GM18870 (cell line): ENCODE results near the gene CYP4F12.

Experiments
- ATAC-seq: cut with Tn5 transposase; IDR thresholded peaks from one replicate; pipeline ENCODE4 v1.9.1; 2021; ENCODE audit warnings: moderate library complexity; ENCODE audit not compliant: unreplicated experiment

The CYP4F12 gene

GRCh38 chr19:15672580-15673175 lies at the start of gene CYP4F12:
Gene CYP4F12, plus strand, starts transcription at chr19:15673087. Its CDS starts 443 bp downstream, at chr19:15673530.
- ATAC-seq, result no peak

DNA sequence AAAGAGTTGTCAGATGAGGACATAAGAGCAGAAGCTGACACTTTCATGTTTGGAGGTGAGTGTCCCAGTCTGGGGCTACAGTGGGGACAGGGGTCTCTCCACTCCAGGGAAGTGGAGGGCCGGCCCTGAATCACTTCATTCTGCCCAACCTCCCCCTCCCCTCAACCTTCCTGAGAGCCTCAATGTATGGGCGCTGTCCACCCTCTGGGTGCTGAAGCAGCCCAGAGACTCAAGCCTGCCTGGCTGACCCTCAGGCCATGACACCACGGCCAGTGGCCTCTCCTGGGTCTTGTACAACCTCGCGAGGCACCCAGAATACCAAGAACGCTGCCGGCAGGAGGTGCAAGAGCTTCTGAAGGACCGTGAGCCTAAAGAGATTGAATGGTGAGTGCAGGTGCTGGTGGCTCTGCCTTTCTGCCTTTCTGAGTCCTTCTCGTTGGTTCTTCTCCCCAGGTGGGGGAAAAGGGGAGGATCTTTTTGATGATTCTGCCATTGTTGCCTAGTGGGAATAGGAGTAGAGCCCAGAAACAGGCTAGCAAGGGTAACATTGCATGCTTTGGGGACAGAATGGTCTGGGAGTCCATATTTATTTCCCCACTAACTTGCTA lies 49.1 kb upstream of the CYP4F12 start:
- no peak for ATAC-seq

DNA sequence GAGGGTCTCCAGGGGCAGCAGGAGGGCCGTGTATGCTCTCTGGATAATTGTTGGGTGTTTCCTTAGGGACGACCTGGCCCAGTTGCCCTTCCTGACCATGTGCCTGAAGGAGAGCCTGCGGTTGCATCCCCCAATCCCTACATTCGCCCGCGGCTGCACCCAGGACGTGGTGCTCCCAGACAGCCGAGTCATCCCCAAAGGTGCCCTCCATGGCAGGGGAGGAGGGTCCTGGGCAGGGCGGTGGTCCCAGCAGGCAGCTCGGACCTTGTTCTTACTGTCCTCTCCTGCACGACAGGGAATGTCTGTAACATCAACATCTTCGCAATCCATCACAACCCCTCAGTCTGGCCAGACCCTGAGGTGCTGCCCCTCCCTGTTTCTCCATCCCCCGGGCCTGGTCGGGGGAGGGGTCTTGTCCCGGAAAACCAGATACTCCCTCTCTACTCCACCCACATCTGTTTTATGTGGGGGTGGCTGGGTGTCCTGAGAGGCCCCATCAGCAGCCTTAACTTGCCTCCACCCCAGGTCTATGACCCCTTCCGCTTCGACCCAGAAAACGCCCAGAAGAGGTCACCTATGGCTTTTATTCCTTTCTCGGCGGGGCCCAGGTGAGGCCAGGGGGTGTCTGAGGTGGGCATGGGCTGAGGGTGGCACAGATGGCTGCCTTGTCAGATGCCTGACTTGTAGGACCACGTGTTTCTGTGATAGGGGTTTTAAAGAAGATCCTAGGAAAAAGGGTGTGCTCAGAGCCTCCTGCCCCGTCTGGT lies 44.5 kb upstream of the CYP4F12 start:
- ATAC-seq, result no peak

- no peak for ATAC-seq
Observed at GRCh38 chr19:15629003-15629880, 43.6 kb upstream of the CYP4F12 start.

GRCh38 chr19:15631817-15632216 lies 41.1 kb upstream of the CYP4F12 start:
- no peak for ATAC-seq

DNA sequence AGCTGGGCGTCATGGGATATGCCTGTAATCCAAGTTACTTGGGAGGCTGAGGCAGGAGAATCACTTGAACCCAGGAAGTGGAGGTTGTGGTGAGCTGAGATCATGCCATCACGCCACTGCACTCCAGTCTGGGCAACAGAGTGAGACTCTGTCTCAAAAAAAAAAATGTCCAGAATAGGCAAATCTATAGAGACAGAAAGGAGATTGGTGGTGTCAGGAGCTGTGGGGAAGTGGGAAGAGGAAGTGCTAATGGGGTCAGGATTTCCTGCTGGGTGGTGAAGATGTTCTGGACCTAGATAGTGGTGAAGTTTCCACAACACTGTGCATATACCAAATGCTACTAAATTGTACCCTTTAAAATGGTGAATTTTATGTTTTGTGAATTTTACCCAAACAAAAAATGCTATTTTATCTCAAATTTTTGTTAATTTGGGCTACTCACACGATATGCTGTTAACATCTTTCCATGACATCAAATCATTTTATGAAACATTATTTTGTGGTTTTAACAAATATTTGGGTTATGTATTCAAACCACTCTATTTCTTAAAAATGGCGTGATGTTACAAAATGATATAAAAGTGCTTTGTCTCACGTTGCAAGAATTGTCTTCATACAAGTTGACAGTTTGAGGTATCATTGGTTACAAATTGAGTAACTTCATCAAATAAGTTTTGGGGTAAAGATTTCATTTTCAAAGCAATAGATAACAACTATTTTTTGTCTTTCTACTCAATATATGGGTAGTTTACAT lies 39.6 kb upstream of the CYP4F12 start:
- ATAC-seq, result no peak

- no peak for ATAC-seq
Observed at GRCh38 chr19:15634105-15634504, 38.8 kb upstream of the CYP4F12 start.

- ATAC-seq, result no peak
Observed at GRCh38 chr19:15635016-15635805, 37.7 kb upstream of the CYP4F12 start.

GRCh38 chr19:15636026-15636425 lies 36.9 kb upstream of the CYP4F12 start:
- ATAC-seq, result no peak

GRCh38 chr19:15639596-15639995 lies 33.3 kb upstream of the CYP4F12 start:
- no peak for ATAC-seq

GRCh38 chr19:15640294-15640903 lies 32.5 kb upstream of the CYP4F12 start, which contains the start of gene CYP4F3:
Gene CYP4F3, plus strand, starts transcription at chr19:15640897. Its CDS starts 519 bp downstream, at chr19:15641416.
- ATAC-seq, result no peak

DNA sequence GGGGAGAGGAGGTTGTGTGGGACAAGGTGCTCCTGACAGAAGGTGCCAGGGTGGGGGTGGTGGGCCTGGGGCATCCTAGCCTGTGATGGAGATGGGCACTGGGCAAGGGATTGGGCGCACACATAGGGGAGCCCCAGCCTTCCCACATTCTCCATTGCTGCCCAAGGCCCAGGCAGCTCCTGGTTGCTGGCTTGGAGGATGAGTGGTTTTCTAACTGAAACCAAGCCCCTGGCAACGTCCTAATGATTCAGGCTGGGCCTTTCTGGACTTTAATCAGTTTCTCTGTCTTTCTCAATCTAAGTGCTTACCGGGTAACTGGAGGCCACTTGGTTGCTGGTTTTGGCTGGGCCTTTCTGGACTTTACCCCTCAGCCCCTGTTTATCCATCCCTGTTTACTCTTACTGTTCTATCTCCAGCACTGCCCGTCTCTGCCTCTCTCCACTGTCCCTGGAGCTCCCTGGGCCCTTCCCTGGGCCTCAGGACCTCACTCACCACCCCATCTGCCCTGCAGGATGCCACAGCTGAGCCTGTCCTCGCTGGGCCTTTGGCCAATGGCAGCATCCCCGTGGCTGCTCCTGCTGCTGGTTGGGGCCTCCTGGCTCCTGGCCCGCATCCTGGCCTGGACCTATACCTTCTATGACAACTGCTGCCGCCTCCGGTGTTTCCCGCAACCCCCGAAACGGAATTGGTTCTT lies 31.8 kb upstream of the CYP4F12 start:
- ATAC-seq, result no peak

DNA sequence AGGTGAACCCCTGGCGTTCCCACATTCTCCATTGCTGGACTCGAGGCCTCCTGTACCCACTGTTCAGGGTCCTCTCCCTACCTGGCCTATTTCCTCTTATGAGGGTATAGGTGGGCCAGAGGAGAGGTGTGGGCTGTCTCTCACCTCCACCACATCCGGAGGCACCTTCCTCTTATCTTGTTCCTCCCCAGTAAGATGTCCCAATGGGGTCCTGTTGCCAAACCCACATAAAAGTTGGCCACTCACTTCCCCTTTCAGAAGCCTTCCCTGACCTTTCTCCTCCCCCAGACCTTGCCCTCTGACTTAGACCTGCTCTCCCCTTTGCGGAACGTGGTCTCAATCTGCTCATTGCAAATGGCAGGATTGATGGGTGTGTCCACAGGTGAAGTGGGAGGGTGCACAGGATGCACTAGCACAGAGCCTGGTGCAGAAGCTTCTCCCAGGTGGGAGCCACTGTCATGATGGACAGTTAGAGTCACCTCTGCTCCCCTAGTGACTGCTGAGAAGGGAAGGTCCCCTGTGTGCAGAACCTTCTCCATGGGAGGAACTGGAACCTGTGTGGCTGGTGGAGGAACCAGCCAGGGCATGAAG lies 30.9 kb upstream of the CYP4F12 start:
- no peak for ATAC-seq

DNA sequence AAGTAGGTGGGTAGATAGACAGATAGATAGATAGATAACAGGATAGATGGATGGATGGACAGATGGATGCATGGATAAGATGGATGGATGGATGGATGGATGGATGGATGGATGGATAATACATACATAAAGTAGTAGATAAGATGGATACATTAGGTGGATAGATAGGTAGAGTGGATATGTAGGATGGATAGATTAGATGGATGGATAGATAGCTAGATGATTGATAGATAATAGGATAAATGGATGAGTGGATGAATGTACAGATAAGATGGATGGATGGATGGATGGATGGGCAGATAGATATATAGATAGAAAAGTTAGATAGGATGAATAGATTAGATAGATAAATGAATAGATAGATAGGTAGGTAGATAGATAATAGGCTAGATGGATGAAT lies 30.1 kb upstream of the CYP4F12 start:
- no peak for ATAC-seq

- ATAC-seq, result no peak
Observed at GRCh38 chr19:15643387-15643786, 29.5 kb upstream of the CYP4F12 start.

GRCh38 chr19:15644066-15644741 lies 28.7 kb upstream of the CYP4F12 start:
- ATAC-seq, result no peak

- ATAC-seq, result no peak
Observed at GRCh38 chr19:15644816-15645215, 28.1 kb upstream of the CYP4F12 start.

- no peak for ATAC-seq
Observed at GRCh38 chr19:15649526-15649925, 23.4 kb upstream of the CYP4F12 start.
